ENCODE data around the gene TRIM65.

Gene TRIM65

DNA sequence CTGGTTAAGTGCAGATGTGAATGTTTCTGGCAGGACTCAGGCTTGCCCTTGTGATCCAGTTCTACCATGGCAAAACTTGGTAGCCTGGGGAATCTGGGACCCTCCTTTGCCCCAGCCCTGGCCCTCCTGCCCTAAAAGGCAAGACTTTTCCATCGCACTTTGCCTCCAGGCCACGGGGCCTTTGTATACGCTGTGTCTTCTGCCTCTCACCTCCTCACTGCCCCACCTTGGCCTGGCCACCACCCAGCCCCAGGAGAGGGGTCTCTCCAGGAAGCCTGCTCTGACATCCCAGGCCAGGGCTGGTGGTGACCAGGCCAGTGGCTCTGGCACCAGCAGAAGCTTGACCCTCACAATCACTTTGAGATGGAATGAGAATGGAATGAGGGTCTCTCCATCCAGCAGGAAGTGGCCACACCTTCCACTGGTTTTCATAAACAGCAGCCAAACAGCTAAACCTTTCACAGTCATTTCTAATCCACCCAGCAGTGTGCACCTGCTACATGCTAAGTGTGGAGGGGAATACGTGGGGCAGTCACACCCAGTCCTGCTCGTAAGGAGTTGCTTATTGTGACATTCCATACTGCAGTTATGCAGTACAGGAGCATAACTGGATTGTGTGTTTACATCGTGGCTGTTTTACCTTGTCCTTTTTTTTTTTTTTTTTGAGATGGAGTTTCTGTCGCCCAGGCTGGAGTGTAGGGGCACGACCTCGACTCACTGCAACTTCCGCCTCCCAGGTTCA lies 9.6 kb upstream of the TRIM65 start:
- TF ChIP-seq EZH2phosphoT487 (IDR thresholded peaks at IDR 0.05; ENCODE audit: low read depth), result no peak
- TF ChIP-seq, protein P1, sequence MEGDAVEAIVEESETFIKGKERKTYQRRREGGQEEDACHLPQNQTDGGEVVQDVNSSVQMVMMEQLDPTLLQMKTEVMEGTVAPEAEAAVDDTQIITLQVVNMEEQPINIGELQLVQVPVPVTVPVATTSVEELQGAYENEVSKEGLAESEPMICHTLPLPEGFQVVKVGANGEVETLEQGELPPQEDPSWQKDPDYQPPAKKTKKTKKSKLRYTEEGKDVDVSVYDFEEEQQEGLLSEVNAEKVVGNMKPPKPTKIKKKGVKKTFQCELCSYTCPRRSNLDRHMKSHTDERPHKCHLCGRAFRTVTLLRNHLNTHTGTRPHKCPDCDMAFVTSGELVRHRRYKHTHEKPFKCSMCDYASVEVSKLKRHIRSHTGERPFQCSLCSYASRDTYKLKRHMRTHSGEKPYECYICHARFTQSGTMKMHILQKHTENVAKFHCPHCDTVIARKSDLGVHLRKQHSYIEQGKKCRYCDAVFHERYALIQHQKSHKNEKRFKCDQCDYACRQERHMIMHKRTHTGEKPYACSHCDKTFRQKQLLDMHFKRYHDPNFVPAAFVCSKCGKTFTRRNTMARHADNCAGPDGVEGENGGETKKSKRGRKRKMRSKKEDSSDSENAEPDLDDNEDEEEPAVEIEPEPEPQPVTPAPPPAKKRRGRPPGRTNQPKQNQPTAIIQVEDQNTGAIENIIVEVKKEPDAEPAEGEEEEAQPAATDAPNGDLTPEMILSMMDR (IDR thresholded peaks at IDR 0.05; ENCODE audit: low read depth, low read length), result no peak
- H3K4me2 ChIP-seq (ENCODE audit: low read length), result peak overlapping the region; percentile 72

DNA sequence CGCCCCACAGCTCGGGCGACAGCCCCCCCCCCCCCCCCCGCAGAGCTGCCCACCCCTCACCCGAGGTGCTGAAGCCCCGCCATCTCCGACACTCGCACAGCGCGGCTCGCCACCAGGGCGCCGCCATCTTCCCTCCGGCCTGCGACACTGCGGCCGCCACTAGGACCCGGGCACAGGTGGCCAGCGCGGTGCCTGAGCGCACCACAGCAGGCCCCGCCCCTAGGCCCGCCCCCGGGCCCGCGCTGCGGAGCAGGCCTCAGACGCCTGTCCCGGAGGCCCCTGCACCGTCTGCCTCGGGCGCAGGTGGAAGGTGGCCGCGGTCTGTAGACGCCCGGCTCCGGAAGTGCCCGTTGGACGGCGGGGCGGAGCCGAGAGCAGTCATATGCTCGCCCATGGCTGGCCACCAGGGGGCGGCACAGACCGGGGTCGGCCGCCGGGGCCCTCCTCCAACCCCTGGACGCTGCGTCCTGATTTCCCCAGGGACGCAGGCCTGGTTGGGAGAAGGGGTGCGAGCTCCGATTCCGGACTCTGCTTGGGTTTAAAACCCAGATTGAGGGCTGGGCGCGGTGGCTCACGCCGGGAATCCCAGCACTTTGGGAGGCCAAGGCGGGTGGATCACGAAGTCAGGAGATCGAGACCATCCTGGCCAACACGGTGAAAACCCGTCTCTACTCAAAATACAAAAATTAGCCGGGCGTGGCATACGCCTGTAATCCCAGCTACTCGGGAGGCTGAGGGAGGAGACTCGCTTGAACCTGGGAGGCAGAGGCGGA lies 8.2 kb upstream of the TRIM65 start, which contains the start of gene MRPL38:
MRPL38 (minus strand) TSS at position 136 of the 773 bp plus-strand sequence; CDS start at position 127, 9 bp downstream.
- Histone ChIP-seq H3K9ac (ENCODE audit: low read length) (peak within 1 kb of the TSS; percentile 88), H3K36me3 (replicated peaks; ENCODE audit: low read depth, low read length) (peaks cover 9% of the 10 kb centered on the region), H3K27ac (ENCODE audit: low read length) (peak within 1 kb of the TSS; percentile 81), H3K4me3 (ENCODE audit: low read length) (peak within 1 kb of the TSS; percentile 83), H3K4me2 (ENCODE audit: low read length) (peak within 1 kb of the TSS; percentile 92), H4K20me1 (ENCODE audit: insufficient read depth, low read length) (no peaks in the 10 kb centered on the region), H3K27me3 (ENCODE audit: low read depth, low read length) (no peaks in the 10 kb centered on the region), H3K4me1 (ENCODE audit: low read length) (peaks cover 17% of the 10 kb centered on the region), H3K9me3 (ENCODE audit: insufficient read depth, low read length) (peaks cover under 1% of the 10 kb centered on the region; the same call in 1 of the 2 replicates), H2AFZ (ENCODE audit: low read depth, low read length) (peak within 1 kb of the TSS; percentile 90), H3K79me2 (ENCODE audit: low read length) (peaks cover 17% of the 10 kb centered on the region)
- TF ChIP-seq, protein P1 (IDR thresholded peaks at IDR 0.05; ENCODE audit: low read depth, low read length), result peak; percentile 84
- no peak for TF ChIP-seq EZH2phosphoT487 (IDR thresholded peaks at IDR 0.05; ENCODE audit: low read depth)

More for the DNA sequence above, 9.6 kb upstream of the TRIM65 start:
- Histone ChIP-seq H3K9ac (ENCODE audit: low read length) (no peak overlapping the region), H3K9me3 (ENCODE audit: insufficient read depth, low read length) (peaks cover 3% of the 10 kb centered on the region; the same call in 1 of the 2 replicates), H3K4me1 (ENCODE audit: low read length) (peaks cover 17% of the 10 kb centered on the region), H3K27me3 (ENCODE audit: low read depth, low read length) (no peaks in the 10 kb centered on the region), H2AFZ (ENCODE audit: low read depth, low read length) (peak overlapping the region; percentile 23), H3K36me3 (replicated peaks; ENCODE audit: low read depth, low read length) (peaks cover 6% of the 10 kb centered on the region), H3K4me3 (ENCODE audit: low read length) (peak overlapping the region; percentile 83), H3K27ac (ENCODE audit: low read length) (no peak overlapping the region), H3K79me2 (ENCODE audit: low read length) (peaks cover 17% of the 10 kb centered on the region), H4K20me1 (ENCODE audit: insufficient read depth, low read length) (no peaks in the 10 kb centered on the region)

DNA sequence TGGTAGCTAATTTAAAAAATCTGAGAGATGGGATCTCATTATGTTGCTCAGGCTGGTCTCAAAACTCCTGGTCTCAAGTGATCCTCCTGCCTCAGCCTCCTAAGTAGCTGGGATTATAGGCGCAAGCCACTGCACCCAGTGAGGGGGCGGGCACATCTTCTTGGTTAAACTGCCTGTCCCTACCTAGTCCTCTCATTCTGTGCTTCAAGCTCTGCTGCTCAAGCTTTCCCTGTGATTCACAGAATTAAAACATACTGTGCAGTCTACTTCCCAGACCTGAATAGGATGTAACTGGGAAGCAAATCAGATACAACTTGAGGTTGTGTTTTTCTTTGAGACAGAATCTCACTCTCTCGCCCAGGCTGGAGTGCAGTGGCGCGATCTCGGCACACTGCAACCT lies 5.7 kb upstream of the TRIM65 start:
- H2AFZ ChIP-seq (ENCODE audit: low read depth, low read length), result no peak overlapping the region
- no peak overlapping the region for H3K9ac ChIP-seq (ENCODE audit: low read length)
- TF ChIP-seq, protein P1 (IDR thresholded peaks at IDR 0.05; ENCODE audit: low read depth, low read length), result no peak
- no peak overlapping the region for H3K4me3 ChIP-seq (ENCODE audit: low read length)
- peaks cover 17% of the 10 kb centered on the region for H3K4me1 ChIP-seq (ENCODE audit: low read length)
- peaks cover 17% of the 10 kb centered on the region for H3K79me2 ChIP-seq (ENCODE audit: low read length)
- H3K27me3 ChIP-seq (ENCODE audit: low read depth, low read length), result no peaks in the 10 kb centered on the region
- H3K36me3 ChIP-seq (replicated peaks; ENCODE audit: low read depth, low read length), result peaks cover 9% of the 10 kb centered on the region
- no peaks in the 10 kb centered on the region for H3K9me3 ChIP-seq (ENCODE audit: insufficient read depth, low read length)
- H3K27ac ChIP-seq (ENCODE audit: low read length), result no peak overlapping the region
- no peak overlapping the region for H3K4me2 ChIP-seq (ENCODE audit: low read length)
- no peaks in the 10 kb centered on the region for H4K20me1 ChIP-seq (ENCODE audit: insufficient read depth, low read length)

- TF ChIP-seq, protein P1 (IDR thresholded peaks at IDR 0.05; ENCODE audit: low read depth, low read length), result no peak
- TF ChIP-seq EZH2phosphoT487 (IDR thresholded peaks at IDR 0.05; ENCODE audit: low read depth), result no peak
- Histone ChIP-seq H3K9me3 (ENCODE audit: insufficient read depth, low read length) (no peaks in the 10 kb centered on the region), H2AFZ (ENCODE audit: low read depth, low read length) (no peak overlapping the region), H3K36me3 (replicated peaks; ENCODE audit: low read depth, low read length) (peaks cover 9% of the 10 kb centered on the region), H3K9ac (ENCODE audit: low read length) (no peak overlapping the region), H3K79me2 (ENCODE audit: low read length) (peaks cover 17% of the 10 kb centered on the region), H3K27me3 (ENCODE audit: low read depth, low read length) (no peaks in the 10 kb centered on the region), H4K20me1 (ENCODE audit: insufficient read depth, low read length) (no peaks in the 10 kb centered on the region), H3K4me1 (ENCODE audit: low read length) (peaks cover 21% of the 10 kb centered on the region), H3K27ac (ENCODE audit: low read length) (no peak overlapping the region), H3K4me2 (ENCODE audit: low read length) (no peak overlapping the region), H3K4me3 (ENCODE audit: low read length) (no peak overlapping the region)
Measured at GRCh38 chr17:75901727-75902126, 5.0 kb upstream of the TRIM65 start.

Measured in OCI-LY3 (cell line).